GM19025 (cell line): Measurements from ENCODE around the gene SOX1.

Source experiments
- ATAC-seq: cut with Tn5 transposase; IDR thresholded peaks from one replicate; pipeline ENCODE4 v1.9.1; 2021; ENCODE audit warnings: mild to moderate bottlenecking, low read depth, moderate library complexity; ENCODE audit not compliant: unreplicated experiment

Gene SOX1

DNA sequence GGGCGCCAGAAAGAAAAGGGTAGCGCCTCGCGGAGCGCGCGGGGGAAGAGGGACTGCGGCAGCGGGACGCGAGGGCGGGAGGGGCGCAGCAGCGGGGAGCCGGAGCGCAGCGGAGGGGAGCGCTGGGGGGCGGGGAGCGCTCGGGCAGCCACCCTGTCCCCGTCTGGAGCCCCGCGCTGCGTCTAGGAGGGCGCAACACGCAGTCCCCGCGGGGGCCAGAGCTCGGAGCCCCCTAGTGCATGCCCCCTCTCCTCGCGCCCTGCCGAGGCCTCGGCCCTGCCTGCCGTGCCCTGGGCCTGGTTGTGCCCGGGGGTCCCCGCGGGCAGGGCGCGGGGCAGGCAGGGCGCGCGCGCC, 37.9 kb downstream of the SOX1 start:
- ATAC-seq, result no peak

DNA sequence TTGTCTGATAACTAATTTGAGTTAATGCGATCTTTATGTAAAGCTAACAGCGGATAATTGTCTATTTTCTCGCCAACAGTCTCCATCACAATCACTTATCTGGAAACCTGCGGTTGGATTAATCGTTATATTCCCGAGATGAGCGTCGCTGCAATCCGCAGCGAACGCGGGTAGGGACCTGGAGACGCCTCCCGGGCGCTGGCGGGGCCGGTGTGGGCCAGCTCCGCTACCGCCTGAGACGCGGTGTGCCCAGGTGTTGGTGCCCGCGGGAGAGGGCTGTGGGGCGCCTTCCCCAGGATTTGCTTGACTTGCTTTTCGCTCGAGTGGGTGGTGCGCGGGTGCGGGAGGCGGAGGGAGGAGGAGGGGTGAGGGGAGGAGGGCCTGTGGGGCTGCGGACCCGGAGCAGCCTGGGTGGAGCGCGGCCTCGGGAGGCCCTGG, 38.3 kb downstream of the SOX1 start:
- no peak for ATAC-seq

DNA sequence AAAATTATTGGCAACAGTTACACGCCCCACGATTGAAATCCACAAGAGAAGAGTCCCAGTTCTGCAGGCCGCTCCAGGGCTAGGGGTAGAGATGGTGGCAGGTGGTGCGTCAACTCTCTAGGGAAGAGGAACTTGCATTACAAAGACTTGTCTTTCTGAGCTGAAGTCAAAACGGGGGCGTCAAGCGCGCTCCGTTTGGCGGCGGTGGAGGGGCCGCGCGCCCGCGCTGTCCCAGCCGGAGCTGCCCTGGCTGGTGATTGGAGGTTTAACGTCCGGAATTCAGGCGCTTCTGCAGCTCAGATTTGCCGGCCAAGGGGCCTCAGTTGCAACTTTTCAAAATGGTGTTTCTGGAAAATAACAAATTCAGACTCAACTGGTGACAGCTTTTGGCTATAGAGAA, 38.9 kb downstream of the SOX1 start:
- ATAC-seq, result no peak

DNA sequence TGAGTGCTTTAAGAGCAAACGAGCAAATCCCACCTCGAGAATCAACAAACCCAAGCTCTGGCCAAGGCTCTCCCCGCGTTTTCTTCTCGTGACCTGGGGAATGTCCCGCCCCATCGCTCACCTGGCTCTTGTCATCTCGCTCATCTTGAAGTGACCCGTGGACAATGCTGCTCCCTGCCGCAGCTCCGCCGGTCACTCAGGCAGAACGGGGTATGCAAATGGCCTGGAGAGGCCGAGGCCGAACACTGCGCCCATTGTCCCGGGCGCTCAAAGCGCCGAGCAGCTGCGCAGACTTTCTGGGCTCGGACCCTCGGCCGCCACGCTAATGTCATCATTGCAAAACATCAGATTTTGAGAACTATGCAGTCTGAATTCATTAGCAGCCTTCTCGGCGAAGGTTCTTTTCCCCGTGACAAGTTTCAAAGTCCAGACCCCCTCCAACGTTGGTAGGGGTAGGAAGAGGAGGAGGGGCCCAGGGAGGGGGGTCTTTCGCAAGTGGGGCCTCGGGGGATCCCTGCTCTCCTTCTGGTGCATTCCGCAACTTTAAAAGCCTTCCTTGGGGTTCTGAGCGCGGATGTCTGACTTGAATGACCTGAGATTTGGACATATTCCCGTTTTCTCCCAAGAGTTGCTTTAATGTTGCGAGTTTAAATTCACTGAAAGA, 39.7 kb downstream of the SOX1 start:
- no peak for ATAC-seq

DNA sequence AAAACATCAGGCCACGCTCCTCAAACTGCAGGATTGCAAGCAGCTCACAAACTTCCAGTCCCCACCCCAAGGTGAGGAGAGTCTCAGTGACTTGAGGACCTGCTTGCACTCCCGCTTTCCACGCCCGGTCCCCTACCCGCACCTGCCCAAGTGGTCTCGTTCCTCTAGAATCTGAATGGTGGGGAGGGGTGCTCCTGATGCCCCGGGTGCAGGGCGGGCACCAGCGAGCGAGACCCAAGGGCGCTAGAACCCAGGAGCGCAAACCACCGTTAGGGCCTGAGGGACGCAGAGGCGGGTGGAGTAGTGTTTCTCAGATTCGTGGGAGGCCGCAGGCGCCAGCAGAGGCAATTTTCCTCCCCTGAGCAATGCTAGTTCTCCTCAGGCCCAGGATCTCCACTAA, 40.3 kb downstream of the SOX1 start:
- ATAC-seq, result no peak

DNA sequence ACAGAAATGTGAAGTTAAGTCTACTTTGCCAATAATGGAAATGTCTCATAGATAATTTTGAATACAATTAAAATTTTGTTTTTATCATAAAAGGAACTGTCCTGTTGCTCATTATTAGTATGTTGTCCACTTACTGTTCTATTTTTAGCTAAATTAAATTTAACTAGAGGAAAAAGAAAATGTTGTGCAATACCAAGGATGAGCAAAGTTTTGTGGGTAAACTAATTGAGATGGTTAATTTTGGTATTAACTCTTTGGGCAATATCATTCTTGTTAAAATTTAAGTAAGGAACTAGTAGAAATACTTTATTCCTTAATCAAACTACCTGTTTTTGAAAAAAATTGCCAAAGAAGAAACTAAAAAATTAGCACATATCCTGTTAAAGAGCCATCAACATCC, 43.5 kb downstream of the SOX1 start:
- ATAC-seq, result no peak

DNA sequence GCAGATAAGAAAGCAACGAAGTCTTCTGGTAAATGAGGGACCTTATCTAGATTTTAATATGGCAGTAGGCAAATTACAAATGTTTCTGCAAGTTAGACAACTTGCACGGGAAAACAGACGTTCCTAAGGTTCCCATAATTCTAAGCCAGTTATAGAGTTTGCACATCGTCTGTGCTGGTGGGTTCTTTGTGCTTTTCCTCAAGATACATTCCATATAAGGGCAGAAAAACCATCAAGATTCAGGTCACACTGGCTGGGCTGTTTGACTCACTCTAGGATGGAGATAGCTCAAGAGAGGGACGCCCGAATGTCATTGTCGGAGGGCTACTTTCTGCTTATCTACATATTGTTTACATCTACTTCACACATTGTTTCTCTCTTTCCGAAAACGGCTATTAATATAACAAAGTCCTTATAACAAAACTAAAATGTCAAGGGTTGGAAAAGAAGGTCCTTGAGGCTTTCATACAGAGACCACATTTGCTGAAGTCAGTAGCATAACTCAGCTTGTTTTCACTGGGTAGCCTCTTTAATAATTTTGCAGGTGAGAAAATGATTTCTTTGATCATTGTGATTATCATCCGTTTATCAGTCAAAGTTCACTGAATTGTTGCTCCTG, 44.4 kb downstream of the SOX1 start:
- ATAC-seq, result no peak

DNA sequence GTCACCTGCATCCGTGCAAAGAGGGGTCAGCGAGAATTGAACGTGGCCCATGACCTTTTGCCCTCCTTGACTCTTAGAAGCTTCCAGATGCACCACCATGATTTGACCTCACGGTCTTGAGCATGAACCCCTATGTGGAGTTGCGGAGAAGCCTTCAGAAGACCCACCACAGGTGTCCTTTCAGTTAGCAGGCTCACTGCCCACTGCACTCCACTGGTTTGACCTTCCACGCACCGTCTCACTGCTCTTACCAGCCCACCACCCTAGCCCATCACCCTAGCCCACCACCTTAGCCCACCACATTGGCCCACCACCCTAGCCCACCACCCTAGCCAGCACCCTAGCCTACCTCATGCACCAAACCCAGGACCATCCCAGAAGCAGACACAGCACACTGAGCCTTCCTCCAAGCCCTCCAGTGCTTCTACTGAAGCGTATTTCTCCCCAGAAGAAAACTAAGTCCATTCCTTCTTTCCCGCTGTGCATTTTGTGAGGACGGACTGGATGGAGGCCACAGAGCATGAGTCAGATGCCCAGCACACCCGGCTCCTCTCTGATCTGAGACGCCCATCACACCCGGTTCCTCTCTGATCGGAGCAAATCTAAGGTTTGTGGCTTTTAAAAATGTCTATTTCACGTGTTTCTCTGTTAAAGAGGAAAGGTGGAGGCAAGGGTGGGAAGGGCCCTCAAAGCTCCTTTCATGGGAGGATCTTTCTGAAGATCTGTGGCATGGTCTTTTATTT, 45.8 kb downstream of the SOX1 start:
- no peak for ATAC-seq

DNA sequence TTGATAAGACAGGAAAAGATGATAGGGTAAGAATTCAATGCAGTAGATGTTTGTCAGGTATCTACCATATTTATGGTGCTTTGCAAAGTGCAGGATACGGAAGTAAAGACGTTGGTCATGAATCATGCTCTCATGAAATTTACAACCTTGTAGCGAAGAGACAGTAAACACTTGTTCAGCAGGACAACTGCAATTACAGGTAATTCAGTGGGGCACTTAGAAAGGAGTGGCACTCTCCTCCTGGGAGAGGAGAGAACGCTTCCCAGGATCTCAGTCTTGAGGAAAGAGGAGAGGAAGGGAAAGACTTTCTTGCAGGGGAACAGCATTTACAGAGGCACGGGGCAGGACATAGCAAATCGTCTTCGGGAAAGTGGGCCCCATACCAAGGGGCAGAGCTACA, 46.4 kb downstream of the SOX1 start:
- no peak for ATAC-seq

DNA sequence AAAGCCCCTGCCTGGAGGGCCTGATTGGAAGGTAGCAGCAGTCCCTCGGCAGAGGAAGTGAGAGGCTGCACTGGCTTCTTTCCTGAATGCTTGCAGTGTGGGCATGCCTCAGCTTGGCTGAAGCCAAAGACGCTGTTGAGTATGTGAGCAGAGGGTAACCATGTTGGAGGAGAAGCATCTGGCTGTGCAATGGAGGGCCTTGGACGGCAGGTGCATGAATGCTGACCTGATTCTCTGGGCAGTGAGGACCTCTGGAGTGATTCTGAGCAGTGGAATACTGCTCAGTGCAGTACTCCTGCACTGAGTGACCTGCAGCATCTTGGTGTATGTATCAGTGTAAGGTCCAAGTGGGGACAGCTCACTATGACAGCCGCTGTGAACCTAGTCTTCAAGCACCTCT, 46.9 kb downstream of the SOX1 start:
- ATAC-seq, result no peak

DNA sequence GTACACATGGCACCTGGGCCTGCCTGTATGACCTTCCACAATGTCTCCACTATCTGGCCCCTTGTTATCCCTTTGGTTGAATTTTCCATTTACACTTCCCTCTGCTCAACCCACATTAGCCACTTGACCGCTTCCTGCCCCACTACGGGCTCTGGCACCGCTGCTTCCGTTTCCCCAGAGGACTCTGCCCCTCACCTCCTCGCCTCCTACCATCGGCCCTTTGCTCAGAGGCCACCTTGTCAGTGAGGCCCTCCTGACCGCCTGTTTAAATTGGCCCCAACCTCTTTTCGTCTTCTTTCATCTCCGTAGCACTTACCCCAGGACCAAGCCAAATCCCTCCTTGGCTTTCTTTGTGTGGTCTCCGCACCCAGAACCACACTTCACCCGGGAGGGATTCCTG, 47.4 kb downstream of the SOX1 start:
- ATAC-seq, result no peak

DNA sequence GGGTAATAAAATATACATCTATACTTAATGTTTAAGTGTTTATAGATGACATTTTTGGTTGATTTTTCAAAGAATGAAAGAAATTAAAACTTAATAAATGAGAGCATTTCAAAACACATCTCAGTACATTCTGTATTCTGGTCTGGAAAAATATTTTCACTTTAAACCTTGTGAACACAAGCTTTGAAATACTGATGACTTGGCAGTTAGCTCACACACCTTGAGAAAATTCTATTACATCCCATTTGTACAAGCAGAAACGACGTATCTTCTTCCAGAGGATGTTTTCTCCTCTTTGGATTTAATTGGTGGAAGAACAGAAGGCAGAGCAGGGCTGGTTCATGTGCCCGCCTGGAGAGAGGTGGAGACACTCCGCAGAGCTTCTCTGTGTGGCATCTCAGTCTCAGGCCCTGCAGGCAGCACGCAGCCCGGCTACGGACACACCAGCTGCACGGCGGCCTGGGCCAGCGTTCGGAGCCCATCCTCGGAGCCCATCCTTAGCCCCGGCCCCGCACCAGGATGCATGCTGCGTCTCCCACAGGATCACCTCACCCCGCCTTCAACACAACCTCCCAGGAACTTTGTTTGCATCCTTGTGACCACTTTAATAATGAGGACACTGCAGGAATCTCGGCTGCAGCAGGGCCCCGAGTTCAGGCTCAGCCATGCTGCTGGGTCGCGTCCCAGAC, 48.6 kb downstream of the SOX1 start:
- no peak for ATAC-seq

DNA sequence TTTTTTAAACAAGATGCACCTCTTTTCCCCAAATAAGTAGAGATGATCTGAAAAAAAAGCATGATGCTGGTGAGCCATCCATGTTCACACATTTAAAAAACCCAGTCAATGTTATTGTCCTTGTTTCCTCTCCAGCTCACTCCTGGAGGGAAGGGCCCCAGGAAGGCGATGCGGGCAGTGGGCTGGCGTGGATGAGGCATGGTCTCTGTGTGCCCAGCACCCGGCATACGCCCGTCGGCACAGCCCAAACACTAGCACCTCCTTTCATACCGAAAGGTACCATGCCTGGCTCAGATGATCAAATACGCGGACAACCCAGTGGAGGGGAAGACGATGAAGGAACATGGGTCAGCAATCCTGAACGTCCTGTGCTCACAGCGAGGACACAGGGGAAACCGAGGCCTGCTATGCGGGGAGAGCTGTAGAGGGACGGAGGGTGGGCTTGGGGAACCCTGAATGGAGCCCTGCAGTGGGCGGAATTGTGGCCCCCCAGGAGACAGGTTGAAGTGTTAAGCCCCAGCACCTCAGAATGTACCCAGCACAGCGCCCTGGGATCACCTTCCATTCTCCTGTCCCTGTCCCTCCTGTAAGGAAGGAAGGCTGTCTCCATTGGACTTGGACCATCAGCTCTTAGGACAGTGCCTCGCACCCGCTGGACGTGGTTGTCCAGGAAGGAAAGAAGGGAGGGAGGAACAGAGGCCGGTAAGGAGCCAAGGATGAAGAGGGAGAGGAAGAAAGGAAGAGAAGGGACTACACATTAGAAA, 49.4 kb downstream of the SOX1 start:
- ATAC-seq, result no peak

DNA sequence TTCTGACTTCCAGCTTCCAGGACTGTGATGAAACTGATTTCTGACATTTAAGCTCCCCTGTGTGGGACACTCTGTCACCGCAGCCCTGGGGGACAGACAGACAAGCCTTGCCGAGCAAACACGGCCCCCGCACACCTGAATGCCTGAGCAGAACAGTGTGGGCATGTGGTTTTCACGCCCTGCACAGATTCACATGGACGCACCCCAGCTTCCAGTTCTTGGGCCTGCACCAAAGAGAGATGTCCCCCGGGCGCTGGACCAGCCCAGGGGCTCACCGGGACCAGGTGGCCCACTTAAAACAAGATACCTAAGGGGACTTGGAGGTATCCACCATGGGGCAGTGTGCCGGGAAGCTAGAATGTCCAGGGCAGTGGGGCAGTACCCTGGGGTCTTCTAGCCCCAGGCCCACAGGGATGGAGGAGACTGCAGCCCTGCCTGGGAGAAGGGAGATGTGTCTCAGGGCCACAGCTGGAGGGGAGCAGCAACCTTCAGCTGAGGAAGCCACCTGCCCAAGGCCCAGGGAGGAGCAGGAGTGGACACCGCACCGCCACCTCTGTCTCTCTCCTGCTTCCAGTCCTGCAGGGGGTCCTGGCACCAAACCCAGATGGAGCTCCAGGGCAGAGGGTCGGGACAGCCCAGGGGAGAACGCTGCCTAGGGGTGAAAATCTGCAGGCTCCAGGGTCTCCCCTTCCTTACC, 50.5 kb downstream of the SOX1 start:
- no peak for ATAC-seq

DNA sequence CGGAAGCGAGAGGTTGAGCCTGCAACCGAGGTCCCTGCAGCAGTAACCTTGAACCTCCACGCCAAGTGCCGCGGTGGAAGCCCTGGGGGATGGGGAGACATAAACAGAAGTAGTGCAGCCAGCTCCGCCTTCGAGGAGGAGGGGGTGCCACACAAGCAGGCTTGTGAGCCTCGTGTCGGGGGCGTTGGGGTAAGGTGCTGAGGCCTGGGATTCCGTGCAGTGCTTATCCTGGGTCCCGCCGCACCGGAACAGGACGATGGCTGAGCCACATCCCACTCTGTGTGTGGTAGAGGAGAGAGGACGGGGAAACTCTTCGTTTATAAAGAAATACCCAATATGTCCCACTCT, 51.0 kb downstream of the SOX1 start:
- ATAC-seq, result no peak

DNA sequence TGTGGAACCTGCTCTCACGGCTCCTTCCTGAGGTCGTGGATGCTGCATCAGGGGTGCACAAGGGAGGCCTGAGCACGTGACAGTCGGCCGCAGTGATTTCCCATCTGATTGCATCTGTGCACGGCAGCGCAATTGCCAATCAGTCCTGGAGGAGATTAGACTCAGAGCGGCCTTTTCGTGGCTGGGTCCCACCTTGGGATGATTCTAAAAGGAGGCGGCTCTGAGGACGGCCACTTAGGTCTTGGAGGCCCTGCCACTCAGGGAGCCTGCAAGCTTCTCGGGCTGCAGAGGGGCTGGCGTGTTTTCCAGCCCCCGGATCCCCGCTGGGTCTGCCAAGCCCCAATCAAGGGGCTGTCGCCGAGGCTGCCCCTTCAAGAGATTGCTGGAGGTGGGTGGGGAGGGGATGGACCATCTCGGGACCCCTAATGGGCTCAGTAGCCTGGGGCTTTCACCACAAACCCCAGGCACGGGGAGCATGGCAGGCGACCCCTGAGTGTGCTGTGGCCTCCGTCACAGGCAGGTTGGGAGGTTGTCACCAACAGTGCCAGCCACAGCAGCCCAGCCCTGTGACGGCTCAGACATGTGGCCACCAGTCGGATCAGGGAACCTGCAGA, 51.6 kb downstream of the SOX1 start:
- ATAC-seq, result no peak

DNA sequence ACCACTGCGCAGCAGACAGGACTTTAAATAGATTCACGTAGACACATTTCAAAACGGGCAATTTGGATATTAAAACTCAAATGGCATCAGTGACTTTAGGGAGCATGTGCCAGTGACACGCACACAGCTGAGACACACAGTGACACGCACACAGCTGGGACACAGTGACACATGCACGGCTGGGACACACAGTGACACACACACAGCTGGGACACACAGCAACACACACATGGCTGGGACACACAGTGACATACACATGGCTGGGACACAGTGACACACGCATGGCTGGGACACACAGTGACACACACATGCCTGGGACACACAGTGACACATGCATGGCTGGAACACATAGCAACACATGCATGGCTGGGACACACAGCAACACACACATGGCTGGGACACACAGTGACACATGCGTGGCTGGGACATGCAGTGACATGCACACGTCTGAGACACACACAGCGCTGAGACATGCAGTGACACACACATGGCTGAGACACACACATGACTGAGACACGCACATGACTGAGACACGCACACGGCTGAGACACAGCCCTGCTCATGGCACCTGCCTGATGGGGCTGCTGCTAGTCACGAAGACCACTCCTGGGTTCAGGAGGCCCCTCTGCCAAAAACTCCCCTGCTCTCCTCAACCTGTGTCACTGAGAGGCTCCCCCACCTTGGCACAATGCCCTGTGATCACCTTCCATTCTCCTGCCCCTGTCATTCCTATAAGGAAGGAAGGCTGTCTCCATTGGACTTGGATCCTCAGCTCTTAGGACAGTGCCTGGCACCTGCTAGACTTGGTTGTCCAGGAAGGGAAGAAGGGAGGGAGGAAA, 52.5 kb downstream of the SOX1 start:
- ATAC-seq, result no peak

DNA sequence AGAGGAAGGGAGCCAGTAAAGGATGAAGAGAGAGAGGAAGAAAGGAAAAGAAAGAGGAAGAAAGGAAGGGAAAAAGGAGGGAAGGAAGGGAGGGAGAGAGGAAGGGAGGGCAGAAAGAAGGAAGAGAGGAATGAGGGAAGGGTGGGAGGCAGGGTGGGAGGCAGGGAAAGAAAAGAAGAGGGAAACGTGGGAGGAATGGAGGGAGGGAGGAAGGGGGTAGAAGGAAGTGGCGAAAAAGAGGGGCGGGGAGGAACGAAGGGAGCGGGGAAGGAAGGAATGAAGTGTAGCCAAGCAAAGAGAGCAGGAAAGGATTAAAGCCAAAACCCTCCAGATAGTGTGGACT, 53.1 kb downstream of the SOX1 start:
- ATAC-seq, result no peak
